ENCODE results near the gene LCE2D. TPM values are rescaled to one million over a fixed set of nuclear protein-coding genes. Genes with fewer than 3 reads are reported as not detected.
"Not testable (repeated sequence)": the region's sequence is repeated elsewhere in the genome, so short reads cannot be mapped to it uniquely, and the experiment has no call there.

The LCE2D gene
- polyA plus RNA-seq, 1 experiment, result not detected

- H3K27me3 ChIP-seq (ENCODE audit: control insufficient read depth, insufficient read depth, low read length), result no peaks in the 10 kb centered on the region
- POLR2A ChIA-PET, result no interaction called here
- CTCF ChIA-PET, result no interaction called here
- no peak overlapping the region for H3K27ac ChIP-seq (ENCODE audit: low read depth, low read length)
- H3K9me3 ChIP-seq (ENCODE audit: control insufficient read depth, insufficient read depth, low read length), result peaks cover 7% of the 10 kb centered on the region
- no peak for TF ChIP-seq CTCF (IDR thresholded peaks at IDR 0.05; ENCODE audit: low read depth, low read length)
- no peak overlapping the region for H3K4me3 ChIP-seq (ENCODE audit: low read depth, low read length)
- no peak for DNase-seq (ENCODE audit: low read depth, low spot score)
These were observed 4.5 kb downstream of the LCE2D start for GRCh38 chr1:152667648-152668047.

DNA sequence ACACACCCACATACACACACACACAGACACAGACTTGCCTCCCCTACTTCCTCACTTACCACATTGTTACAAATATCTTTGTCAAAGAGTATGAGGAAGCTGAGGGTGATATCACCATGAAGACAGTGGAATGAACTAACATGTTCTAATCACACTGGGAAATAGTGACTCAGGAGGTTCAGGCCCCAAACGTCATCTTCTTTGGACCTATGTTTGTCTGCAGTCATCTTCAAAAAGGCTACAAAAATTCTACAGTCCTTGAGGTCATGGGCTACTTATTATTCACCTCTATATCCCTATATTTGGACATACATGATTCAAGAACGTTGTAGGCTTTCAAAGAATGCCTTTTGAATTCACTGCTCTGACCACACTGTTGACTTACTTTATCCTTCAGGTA, 9.8 kb downstream of the LCE2D start:
- ChIA-PET POLR2A (no interaction called here), CTCF (no interaction called here)
- TF ChIP-seq CTCF (IDR thresholded peaks at IDR 0.05; ENCODE audit: low read depth, low read length), result no peak

GRCh38 chr1:152674983-152675382, 11.8 kb downstream of the LCE2D start, which contains the start of gene LCE2C:
LCE2C (plus strand) TSS chr1:152675279; CDS start chr1:152676016, 737 bp downstream.
- POLR2A ChIA-PET; DNase-seq (ENCODE audit: low read depth, low spot score); H3K27ac ChIP-seq (ENCODE audit: low read depth, low read length); H3K4me3 ChIP-seq (ENCODE audit: low read depth, low read length); CTCF ChIA-PET; H3K27me3 ChIP-seq (ENCODE audit: control insufficient read depth, insufficient read depth, low read length): not testable (repeated sequence)
- peaks cover 12% of the 10 kb centered on the region for H3K9me3 ChIP-seq (ENCODE audit: control insufficient read depth, insufficient read depth, low read length)

More for the DNA sequence above, 9.8 kb downstream of the LCE2D start:
- Histone ChIP-seq H3K27ac (ENCODE audit: low read depth, low read length) (no peak overlapping the region), H3K9me3 (ENCODE audit: control insufficient read depth, insufficient read depth, low read length) (peaks cover 4% of the 10 kb centered on the region; the same call in 1 of the 2 replicates), H3K27me3 (ENCODE audit: control insufficient read depth, insufficient read depth, low read length) (no peaks in the 10 kb centered on the region), H3K4me3 (ENCODE audit: low read depth, low read length) (no peak overlapping the region)
- no peak for DNase-seq (ENCODE audit: low read depth, low spot score)

GRCh38 chr1:152679459-152679858, 16.3 kb downstream of the LCE2D start:
- CTCF ChIA-PET, result no interaction called here
- TF ChIP-seq CTCF (IDR thresholded peaks at IDR 0.05; ENCODE audit: low read depth, low read length), result no peak
- Histone ChIP-seq H3K27me3 (ENCODE audit: control insufficient read depth, insufficient read depth, low read length) (no peaks in the 10 kb centered on the region), H3K9me3 (ENCODE audit: control insufficient read depth, insufficient read depth, low read length) (peaks cover 12% of the 10 kb centered on the region), H3K4me3 (ENCODE audit: low read depth, low read length) (no peak overlapping the region), H3K27ac (ENCODE audit: low read depth, low read length) (no peak overlapping the region)
- POLR2A ChIA-PET, result no interaction called here
- DNase-seq (ENCODE audit: low read depth, low spot score), result no peak

GRCh38 chr1:152681616-152682015, 18.4 kb downstream of the LCE2D start:
- no peak for TF ChIP-seq CTCF (IDR thresholded peaks at IDR 0.05; ENCODE audit: low read depth, low read length)
- no peak overlapping the region for H3K27ac ChIP-seq (ENCODE audit: low read depth, low read length)
- ChIA-PET POLR2A (no interaction called here), CTCF (no interaction called here)
- DNase-seq (ENCODE audit: low read depth, low spot score), result no peak
- no peak overlapping the region for H3K4me3 ChIP-seq (ENCODE audit: low read depth, low read length)
- H3K27me3 ChIP-seq (ENCODE audit: control insufficient read depth, insufficient read depth, low read length), result no peaks in the 10 kb centered on the region
- peaks cover 8% of the 10 kb centered on the region for H3K9me3 ChIP-seq (ENCODE audit: control insufficient read depth, insufficient read depth, low read length)

- DNase-seq (ENCODE audit: low read depth, low spot score), result no peak
- POLR2A ChIA-PET, result no interaction called here
- TF ChIP-seq CTCF (IDR thresholded peaks at IDR 0.05; ENCODE audit: low read depth, low read length), result no peak
These were observed 20.7 kb downstream of the LCE2D start for GRCh38 chr1:152683846-152684245.

DNA sequence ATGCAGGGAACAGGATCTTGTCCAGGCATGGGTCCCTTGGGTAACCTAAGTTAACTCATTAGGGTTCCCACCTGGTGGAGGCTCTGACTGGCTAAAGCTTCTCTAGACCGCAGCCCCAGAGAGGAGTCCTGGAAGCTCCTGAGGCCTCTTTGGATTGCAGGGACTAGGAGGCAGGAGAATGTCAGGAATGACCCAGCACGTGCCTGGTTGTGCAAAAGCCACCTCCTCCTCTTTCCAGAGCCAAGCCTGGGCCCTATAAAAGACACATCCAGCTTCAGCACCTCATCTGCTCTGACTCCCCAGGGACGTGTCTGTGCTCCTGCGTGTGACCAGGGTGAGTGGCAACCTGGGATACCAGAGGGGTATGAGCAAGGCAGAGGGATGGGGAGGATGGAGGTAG, 22.6 kb downstream of the LCE2D start, which contains the start of gene LCE2B:
TSS of gene LCE2B (plus strand) at position 301 of the 400 bp plus-strand sequence. CDS start 721 bp downstream, outside the sequence.
- H3K27ac ChIP-seq (ENCODE audit: low read depth, low read length); CTCF ChIA-PET; H3K9me3 ChIP-seq (ENCODE audit: control insufficient read depth, insufficient read depth, low read length); POLR2A ChIA-PET; H3K27me3 ChIP-seq (ENCODE audit: control insufficient read depth, insufficient read depth, low read length); H3K4me3 ChIP-seq (ENCODE audit: low read depth, low read length); DNase-seq (ENCODE audit: low read depth, low spot score): not testable (repeated sequence)

More at GRCh38 chr1:152683846-152684245, 20.7 kb downstream of the LCE2D start:
- CTCF ChIA-PET, result no interaction called here
- H3K9me3 ChIP-seq (ENCODE audit: control insufficient read depth, insufficient read depth, low read length), result peaks cover 11% of the 10 kb centered on the region
- no peak overlapping the region for H3K27ac ChIP-seq (ENCODE audit: low read depth, low read length)
- H3K4me3 ChIP-seq (ENCODE audit: low read depth, low read length), result no peak overlapping the region
- no peaks in the 10 kb centered on the region for H3K27me3 ChIP-seq (ENCODE audit: control insufficient read depth, insufficient read depth, low read length)
